ENCODE measurements around the gene BTBD1.

- TF ChIP-seq EZH2 (IDR thresholded peaks at IDR 0.05; ENCODE audit: insufficient read depth, poor library complexity, severe bottlenecking), result no peak
- TF ChIP-seq EZH2phosphoT487 (IDR thresholded peaks at IDR 0.05; ENCODE audit: insufficient read depth, low read depth), result no peak
These were observed 71.1 kb downstream of the BTBD1 start for GRCh38 chr15:82995938-82996337.
